HG03354 (cell line): ENCODE results near the gene UBL4B.
"Not testable (repeated sequence)": the region's sequence is repeated elsewhere in the genome, so short reads cannot be mapped to it uniquely, and the experiment has no call there.

Experiments
- ATAC-seq: cut with Tn5 transposase; IDR thresholded peaks from one replicate; pipeline ENCODE4 v1.9.1; 2021; ENCODE audit warnings: mild to moderate bottlenecking; ENCODE audit not compliant: unreplicated experiment, poor library complexity, severe bottlenecking

The UBL4B gene, protein sequence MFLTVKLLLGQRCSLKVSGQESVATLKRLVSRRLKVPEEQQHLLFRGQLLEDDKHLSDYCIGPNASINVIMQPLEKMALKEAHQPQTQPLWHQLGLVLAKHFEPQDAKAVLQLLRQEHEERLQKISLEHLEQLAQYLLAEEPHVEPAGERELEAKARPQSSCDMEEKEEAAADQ

DNA sequence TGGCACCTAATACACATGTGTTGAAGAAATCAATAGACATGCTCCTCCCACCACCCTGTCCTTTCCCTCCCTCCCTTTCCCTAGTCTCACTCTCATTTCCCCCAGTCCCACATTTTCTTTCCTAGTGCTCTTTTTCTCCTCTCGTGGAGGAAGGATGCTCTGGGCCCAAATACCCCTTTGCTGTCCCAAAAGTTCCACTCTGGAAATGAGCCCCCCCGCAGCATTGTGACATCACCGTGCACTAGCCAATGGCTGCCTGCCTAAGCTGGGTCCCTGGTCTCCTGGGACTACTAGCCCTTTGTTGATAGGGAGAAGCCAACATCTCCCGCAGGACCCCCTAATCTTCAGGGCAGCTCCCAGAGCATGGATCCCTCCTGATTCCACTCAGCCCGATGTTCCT lies at the start of gene UBL4B:
TSS of gene UBL4B (plus strand) at position 301 of the 400 bp plus-strand sequence. CDS start at position 393, 92 bp downstream.
- no peak for ATAC-seq

DNA sequence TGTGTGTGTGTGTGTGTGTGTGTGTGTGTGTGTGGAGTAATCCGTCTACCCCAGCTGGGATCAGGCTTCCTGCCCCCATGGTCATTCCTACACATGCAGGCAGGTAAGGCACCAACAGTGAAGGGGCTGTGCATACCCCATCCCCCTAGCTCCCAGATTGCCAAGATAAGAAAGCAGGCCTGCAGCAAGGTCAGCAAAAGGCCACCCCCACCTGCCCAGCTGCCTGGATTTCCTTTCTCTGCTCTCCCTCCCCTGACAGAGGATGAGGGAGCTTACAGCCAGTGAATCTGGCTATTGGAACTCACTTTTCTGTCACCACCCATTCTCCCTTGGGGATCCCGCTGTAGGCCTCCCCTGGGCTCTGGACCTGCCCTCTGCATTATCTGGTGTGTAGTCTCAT lies 49.6 kb upstream of the UBL4B start:
- no peak for ATAC-seq

DNA sequence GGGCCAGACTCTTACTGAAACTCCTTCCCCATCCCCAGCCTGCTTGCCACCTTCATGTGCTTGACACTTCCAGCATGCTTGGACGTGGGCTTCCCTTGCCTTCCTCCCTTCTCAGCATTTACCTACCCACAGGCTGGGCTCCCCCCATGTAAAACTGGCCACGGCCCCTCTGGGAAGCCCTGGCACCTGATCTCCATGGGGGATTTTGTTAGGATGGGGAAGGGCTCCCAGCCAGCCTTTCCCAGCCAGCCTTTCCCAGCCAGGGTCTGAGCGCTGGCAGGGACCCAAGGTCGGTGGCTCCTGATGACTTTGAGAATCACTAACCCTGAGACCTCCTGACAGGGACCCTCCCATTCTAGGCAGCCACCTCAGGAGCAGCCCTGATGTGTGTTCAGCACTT lies 48.5 kb upstream of the UBL4B start:
- ATAC-seq, result no peak

DNA sequence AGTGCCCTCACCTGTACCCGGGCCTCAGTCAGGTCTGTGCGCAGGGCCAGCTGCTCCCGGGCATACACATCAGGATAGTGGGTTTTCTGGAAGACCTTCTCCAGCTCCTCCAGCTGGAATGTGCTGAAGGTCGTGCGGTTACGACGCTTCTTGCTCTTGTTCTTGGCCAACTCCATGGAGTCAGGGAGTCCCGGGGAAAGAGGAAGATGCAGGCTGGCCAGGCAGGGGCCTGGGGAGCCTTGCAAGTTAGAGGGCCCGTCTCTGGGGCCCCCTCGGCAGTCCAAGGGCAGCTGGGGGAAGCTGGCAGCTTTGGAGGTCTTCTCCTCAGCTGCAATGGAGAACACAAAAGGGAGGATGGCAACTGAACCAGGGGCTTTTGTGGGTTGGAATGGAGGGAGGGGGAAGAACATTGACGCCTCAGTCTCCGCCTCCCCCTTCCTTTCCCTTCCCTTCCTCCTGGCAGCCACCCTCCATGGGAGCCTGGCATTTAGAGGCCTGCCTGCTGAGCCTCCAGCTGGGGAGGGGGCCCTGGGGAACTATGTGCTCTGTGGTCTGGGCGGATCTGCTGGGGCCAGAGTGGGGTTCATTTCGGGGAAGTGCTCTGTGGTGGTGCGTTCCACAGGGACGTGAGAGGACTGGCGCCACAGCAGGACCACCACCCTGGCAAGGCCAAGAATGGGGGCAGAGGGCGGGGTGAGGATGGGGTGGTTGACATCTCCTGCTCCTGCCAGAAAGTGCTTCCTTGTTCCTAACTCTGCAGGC lies 47.5 kb upstream of the UBL4B start:
- ATAC-seq, result no peak

DNA sequence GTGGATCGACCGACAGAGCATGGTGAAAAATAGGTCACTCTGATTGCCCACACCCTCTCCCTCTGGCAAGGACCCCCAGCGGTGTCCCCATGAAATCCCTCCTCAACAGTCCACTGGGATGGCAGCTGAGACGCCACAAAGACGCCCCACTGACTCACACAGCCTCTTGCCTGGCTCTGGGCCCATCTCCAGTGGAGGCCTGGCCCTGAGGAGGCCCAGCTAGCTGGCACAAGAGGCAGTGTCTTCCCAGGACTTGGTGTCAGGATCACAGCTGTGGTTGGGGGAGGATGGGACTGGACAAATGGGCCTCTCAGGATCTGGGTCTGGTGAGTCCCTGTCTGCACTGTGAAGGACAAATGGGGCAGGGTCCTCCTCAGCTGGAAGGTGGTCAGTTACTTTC lies 46.4 kb upstream of the UBL4B start:
- no peak for ATAC-seq

DNA sequence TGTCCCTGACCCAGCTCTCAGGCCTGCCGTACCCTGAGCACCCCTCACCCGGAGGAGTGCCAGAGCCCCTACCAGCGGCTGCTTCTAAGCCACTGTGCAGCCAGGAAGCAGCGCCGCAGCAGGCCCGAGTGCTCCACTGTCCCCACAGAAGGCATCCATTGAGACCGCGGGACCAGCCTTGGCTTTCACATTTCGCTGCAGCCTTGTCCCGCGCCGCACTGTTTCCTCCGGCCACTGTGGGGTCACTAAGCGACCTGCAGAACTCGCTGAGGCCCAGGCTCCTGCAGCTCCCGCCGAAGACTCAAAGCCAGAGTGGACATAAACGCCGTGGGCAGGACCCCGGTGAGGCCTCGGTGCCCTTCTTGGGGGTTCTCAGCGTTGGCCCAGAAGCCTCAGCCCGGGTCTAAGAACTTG lies 44.8 kb upstream of the UBL4B start:
- no peak for ATAC-seq

DNA sequence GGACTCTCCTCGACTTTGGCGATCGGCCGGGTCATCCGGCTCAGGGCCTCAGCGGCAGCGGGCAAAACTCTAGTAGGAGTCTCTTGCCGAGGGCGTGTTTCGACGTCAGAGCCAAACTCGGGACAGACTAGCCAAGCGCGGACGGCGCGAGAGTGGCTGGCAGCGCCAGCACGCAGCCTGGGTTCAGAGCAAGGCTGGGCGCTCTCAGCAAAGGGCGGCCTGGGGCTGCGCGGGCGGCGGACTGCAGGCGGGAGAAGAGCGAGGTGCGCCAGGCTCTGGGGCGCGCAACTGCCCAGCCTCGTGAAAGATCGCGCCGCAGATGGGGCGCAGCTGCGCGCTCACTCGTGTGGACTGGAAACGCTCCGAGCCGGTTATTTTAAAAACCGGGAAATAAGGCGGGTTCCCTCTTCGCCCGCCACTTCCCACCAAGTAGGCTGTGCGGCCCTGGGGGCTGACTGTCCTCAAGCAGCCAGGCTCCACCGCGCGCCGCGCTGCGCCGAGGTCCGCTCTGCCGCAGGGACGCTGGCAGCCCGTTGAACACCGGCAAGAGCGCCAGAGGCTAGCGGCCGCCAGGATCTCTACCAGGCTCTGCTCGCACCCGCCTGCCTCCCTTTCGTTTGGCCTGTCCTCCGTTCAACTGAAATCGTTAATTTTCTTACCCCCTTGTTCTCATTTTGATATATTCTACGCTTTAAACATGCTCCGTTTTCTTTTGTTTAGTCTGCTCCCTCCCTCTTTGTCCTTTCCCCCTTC lies 44.2 kb upstream of the UBL4B start:
- no peak for ATAC-seq

DNA sequence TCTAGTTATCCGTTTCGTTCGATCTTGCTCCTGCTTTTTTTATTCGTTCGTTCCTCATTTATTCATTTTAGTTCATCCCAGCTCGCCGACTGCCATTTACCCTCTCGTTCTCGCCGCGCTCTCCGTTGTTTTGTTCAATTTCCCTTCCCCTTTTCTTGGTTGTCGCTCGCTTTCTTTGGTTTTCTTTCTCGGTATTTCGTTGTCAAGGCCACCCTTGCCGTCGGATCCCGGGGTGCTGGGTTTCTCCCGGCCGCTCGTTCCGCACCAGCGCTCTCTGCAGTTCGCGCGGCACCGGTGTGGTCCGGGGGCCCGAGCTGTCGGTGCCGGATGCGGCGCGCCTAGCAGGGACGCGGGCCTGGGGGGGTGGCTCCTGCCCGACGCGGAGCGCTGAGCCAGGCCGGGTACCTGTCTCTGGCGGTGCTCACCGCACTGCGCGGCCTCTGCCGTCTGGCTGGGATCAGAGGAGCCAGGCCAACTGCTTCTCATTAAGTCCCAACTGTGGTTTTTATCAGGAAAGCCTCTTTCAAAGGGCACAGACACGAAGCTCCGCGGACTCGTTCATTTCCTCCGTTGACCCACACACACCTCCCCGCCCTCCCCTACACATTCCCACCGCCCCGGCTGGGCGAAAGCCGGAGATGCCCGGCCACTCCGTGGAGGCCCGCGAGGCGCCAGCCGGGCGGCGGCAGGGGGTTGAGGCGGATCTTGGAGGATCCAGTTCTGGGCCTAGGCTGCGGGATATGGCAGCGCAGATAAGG lies 43.4 kb upstream of the UBL4B start:
- ATAC-seq, result no peak

DNA sequence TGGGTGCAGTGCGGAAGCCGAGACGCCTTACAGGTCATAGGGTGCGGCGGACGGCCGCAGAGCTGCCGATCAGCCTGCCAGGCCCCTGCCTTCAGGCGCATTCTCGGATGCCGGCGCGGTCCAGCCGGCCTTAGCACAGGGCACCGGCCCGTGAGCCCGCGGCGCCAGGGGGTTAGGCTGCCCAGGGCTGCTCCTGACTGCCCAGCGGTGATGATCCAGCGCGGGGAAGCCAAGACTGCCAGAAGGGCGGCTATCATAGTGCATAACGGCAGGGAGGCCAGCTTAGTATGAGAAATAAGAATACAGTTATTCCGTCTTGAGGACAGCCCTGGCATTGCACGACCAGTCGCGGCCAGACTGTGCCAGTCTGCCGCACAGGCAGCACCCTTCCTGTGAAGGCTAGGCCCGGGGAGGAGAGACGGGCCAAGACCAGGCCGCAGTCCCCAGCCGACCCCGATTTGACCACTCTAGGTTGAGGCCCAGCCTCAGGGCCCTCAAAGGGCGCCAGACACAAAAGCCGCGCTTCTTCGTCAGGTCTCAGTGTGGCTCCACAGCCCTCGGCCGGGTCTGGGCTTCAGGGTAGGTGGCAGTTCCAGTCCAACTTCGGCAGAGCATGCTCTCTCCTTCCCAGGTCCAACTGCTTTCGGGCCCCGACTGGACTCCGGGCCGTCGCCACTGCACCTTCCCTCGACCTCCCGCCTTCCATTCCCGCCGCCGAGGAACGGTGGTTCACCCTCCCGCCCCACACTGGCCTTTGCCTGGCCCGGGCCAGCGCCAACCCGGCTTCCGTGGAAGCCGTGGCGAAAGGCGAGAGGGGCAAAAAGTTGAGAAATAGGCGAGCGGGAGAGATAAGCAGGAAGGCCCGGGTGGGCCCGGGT lies 42.6 kb upstream of the UBL4B start:
- no peak for ATAC-seq

DNA sequence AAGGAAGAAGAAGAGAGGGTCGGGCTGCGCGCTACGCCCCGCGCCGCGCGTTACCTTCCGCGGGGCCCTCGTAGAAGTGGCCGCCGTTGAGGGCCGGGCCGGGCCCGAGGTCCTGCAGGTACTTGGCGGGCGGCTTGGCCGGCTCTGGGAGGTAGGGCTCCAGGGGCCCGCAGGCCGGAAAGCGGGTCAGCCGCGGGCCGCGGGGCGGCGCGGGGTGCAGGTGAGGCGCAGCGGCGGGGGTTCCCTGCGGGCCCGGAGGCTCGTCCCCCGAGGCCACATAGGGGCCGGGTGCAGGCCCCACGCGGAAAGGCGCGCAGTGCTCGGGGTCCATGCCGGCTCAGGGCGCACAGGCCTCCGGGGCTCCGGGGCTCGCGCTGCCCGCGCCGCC lies 42.0 kb upstream of the UBL4B start:
- no peak for ATAC-seq

DNA sequence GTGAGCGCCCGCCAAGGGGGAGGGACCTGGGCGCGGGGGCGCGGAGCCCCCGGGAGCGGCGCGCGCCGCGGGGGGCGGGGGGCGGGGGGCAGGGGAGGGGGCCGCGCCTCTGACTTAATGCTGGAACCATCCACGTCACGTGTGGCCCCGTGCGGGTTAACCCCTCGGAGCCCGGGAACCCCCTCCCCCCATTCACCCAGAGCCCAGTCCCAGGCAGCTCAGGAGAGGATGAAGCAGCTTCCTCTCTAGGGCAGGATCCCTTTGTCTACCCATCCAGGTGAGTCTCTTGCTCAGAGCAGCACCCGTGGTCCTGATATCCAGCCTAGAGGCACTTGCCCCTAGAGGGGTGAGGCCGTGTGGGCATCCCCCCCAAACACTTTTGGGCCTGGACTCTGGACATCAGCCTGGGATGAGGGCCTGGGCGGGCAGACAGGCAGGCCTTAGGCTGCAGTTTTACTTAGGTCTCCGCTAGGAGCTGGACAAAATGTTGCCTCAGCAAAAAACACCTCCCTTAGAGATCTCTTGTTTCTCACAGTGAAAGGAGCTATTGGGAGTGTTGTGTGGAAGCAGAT lies 41.5 kb upstream of the UBL4B start, which contains the start of gene ALX3:
TSS of gene ALX3 (minus strand) at position 2 of the 572 bp plus-strand sequence. CDS start 60 bp downstream, outside the sequence.
- no peak for ATAC-seq

DNA sequence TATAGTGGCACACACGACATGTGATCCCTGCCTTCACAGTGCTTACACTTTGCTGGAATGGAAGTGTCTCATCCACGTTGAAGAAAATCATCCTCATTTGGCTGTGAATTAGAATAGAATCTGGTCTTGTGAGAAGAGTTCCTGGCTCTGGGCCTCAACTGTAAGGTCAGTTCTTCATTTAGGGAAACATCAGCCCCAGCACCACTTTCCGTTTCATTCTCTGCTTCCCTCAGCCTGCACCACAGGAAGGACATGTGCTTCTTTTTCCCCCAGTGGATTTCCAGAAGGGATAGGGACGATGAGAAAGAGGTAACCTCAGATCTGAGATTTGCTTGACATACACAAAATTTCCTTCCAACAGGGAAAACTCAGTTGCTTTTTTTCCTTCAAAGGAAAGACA lies 38.1 kb upstream of the UBL4B start:
- no peak for ATAC-seq

DNA sequence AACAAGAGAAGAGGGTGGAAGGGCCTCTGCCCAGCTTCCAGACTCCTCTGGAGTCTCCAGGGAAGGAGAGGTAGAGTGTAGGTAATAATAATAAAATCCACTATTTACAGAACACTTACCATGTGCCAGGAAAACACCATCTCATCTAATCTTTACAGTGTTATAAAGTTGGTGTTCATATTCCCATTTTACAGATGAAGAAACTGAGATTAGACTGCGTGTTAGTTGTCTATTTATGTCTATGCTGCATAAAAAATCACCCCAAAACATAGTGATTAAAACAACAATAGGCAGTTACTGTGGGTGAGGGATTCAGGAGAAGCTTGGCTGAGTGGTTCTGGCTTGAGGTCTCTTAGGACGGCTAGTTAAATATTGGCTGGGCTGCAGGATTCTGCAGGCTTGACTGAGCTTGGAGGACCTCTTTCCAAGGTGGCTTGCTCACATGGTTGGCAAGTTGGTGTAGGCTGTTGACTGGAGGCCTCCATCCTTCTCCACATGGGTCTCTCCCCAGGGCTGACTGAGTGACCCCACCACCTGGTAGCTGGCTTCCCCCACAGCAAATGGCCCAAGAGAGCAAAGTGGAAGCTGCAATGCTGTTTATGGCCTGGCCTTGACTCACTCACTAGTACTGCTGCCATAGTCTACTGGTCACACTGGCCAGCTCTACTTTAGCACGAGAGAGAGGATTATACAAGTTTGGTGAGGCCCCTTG lies 35.3 kb upstream of the UBL4B start:
- no peak for ATAC-seq

DNA sequence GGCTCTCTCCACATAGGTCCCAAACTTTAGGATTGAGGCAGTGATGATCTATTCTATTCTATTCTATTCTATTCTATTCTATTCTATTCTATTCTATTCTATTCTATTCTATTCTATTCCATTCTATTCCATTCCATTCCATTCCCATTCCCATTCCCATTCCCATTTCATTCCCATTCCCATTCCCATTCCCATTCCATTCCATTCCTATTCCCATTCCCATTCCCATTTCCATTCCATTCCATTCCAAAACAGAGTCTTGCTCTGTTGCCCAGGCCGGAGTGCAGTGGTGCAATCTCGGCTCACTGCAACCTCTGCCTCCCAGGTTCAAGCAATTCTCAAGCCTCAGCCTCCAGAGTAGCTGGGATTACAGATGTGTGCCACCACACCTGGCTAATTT lies 32.2 kb upstream of the UBL4B start:
- not testable (repeated sequence) for ATAC-seq

DNA sequence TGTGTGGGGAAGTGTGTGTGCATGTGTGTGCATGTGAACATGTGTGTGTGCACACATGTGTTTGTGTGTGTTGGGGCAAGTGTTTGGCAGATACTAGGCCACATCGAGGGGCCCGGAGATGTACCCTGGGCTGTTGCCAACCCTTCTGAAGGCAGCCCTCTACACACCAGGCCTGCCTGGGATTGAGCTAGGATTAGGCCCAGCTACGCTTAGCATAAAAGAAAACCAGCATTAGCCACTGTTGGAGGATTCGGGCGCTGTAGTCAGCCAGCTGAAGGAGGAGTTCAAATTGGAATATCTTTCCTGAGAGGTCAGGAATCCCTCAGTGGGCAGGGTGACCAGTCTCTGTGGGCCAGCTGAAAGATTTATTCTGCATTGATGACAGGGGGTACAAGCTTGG lies 31.2 kb upstream of the UBL4B start:
- ATAC-seq, result no peak

DNA sequence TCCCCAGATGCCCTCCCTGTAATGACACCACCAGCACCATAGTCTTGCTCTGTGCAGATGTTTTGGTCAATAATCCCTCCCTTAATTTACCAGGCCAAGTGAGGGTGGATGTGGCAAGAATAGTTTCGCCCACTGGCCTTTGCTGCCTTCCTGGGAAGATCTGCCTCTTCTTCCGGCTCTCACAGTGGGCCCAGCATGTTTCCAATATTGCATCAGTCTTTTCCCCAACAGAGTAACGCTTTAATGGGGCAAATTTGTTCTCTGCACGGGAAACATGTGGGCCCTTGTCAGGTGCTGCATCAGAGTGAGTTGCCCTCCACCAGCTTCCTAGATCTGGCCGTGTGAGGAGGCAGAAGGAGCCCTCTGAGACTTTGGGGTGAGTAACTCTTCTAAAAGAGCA lies 29.8 kb upstream of the UBL4B start:
- ATAC-seq, result no peak

DNA sequence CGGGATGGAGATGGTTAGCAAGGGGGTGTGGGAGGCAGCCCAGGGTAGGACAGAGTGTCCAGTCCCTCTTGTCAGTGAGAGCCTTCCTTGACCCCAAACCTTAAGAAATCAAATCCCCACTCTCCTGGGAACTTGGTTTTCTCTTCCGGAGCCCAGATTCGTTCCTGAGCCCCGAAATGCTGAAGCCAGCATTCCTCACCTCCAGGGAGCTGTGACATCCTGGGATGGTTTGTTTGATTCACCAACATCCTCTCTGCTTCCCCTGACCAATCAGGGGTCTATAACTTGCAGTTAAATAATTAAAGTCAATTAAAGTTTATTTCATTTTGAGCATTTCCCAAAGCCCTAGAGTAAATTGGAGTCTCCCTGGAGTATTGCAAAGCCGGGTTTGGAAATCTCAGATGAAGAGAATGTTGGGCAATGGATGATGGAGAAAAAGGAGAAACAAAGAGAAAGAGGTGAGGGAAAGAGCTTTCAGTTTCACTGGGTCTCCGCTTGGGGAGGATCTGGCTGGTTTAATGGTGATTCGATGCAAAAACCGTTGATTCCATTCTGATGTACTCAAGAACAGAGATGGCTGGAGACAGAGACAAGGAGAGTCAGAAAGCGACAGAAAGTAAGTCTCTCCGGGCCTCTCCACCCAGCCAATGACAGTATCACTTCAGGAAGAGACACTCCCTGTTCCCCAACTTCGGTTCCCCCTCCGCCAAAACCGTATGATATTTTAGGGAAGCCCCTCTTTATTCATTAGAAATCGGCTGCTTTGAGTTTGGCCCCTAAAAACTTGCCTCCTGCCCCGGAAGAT lies 29.0 kb upstream of the UBL4B start:
- no peak for ATAC-seq

DNA sequence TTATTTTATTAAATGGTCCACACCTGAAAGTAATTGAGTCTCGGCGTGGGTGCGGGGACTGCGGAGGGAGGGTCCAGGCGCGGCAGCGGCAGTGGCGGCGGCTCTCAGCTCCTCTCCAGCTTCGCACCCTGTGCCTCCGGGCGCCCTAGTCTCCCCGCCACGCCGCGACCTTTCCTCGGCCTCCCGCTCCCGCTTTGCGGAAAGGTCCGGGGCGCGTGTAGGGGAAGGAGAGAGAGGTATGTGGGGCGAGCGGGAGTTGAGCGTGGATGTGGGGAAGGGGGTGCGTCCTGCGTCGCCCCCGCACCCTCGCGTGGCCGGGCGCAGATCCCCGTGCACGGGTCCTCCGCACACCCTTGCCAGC lies 28.4 kb upstream of the UBL4B start:
- no peak for ATAC-seq
